Upper lobe of left lung (tissue), 6 donors: Measurements from ENCODE around the gene GLE1. TPM values are rescaled to one million over a fixed set of nuclear protein-coding genes. Genes with fewer than 3 reads are reported as not detected.

ENCODE experiments used
- ATAC-seq, 2 donors: fragments of 200-7000 bp; cut with Tn5 transposase; one replicate each; pipeline ENCODE4 v1.9.1; 2022; ENCODE audit warnings: mild to moderate bottlenecking in 2 of 2, moderate library complexity in 2 of 2; ENCODE audit not compliant: low FRiP score in 2 of 2
- DNase-seq, 2 donors: peaks; one replicate each; pipeline ENCODE4 v3.0.0-alpha.2; 2019 to 2020
- H3K27ac ChIP-seq, 4 donors: fragments of 200-600 bp; sonication (generic); one replicate each; pipeline ENCODE4 v1.5.1; 2016 to 2019
- H3K27me3 ChIP-seq, 4 donors: fragments of 200-600 bp; sonication (generic); one replicate each; pipeline ENCODE4 v1.5.1; 2017 to 2019
- H3K36me3 ChIP-seq, 4 donors: fragments of 200-600 bp; sonication (generic); one replicate each; pipeline ENCODE4 v1.5.1; 2016 to 2019
- H3K4me1 ChIP-seq, 4 donors: fragments of 200-600 bp; sonication (generic); one replicate each; pipeline ENCODE4 v1.5.1; 2018 to 2019
- H3K4me3 ChIP-seq, 4 donors: fragments of 200-600 bp; sonication (generic); one replicate each; pipeline ENCODE4 v1.5.1; 2017 to 2019; ENCODE audit warnings: mild to moderate bottlenecking in 2 of 4, moderate library complexity in 1 of 4
- H3K9me3 ChIP-seq, 4 donors: fragments of 200-600 bp; sonication (generic); one replicate each; pipeline ENCODE4 v1.5.1; 2018 to 2019
- EP300 ChIP-seq, 4 donors: sonication (generic); formaldehyde crosslinking; IDR thresholded peaks; one replicate each; pipeline ENCODE4 v1.5.1; 2017; ENCODE audit warnings: antibody characterized with exemption in 4 of 4, control low read depth in 2 of 4
- POLR2A ChIP-seq, 4 donors: fragments of 450-650 bp; IDR thresholded peaks; one replicate each; pipeline ENCODE4 v1.5.1; 2016 to 2017; ENCODE audit warnings: antibody characterized with exemption in 4 of 4, mild to moderate bottlenecking in 2 of 4
- POLR2AphosphoS5 ChIP-seq, 2 donors: sonication (generic); formaldehyde crosslinking; IDR thresholded peaks; one replicate each; pipeline ENCODE4 v1.5.1; 2017; ENCODE audit warnings: antibody characterized with exemption in 2 of 2
- WGBS, 2 donors: methylation state at CpG; one replicate each; pipeline ENCODE4 v1.1.5; 2017 to 2018; 5-methylcytosine and 5-hydroxymethylcytosine counted together
- total RNA-seq, 6 donors: library from RNA; depleted of rRNA in 4 of 6; stranded (reverse); fragments of >200 nt in 4 of 6; gene quantifications; one replicate each; pipeline versions ENCODE4 v1.1.0 to v1.2.1, GENCODE V29; 2016 to 2021
- TF ChIP-seq, protein P1 (sequence below), 6 experiments: fragments of 450-650 bp in 4 of 6; fragments of 200-600 bp in 2 of 6; sonication (generic) in 2 of 6; IDR thresholded peaks; one replicate each; pipeline ENCODE4 v1.5.1; 2016 to 2019; ENCODE audit warnings: antibody characterized with exemption in 6 of 6
- donor health status: DM: no; HTN: no; CAD: no; lungs with moderate emphysema.
- donor health status: DM: no; HTN: yes; CAD: no; lungs with severe emphysema.

The GLE1 gene
- total RNA-seq, 6 donors from 2014 or later: 19.0 to 36.7 (median 24.5) TPM

DNA sequence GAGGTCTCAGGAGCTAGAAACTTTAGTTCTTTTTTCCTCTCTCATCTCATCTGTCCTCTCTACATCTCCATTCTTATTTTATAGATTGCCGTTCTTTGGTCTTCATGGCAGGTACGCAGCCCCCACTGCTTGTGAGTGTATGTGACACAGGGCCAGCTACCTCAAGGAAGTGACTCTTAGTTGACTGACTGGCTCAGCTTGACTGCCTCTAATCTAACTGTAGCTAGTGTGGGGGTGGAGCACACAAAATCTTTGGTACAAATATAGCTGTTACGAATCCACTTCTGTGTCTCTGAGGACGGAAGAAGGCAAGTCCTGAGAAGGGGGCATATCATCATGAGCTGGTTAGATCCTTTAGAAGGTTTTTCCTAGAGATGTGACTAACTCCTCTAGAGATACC lies 28.1 kb downstream of the GLE1 start:
- WGBS, 2 donors: 97 to 98% methylated on average over 4 of the region's 4 CpGs
- peaks cover 23 to 85% (median 72%) of the 10 kb centered on the region in 4 donors for H3K36me3 ChIP-seq

DNA sequence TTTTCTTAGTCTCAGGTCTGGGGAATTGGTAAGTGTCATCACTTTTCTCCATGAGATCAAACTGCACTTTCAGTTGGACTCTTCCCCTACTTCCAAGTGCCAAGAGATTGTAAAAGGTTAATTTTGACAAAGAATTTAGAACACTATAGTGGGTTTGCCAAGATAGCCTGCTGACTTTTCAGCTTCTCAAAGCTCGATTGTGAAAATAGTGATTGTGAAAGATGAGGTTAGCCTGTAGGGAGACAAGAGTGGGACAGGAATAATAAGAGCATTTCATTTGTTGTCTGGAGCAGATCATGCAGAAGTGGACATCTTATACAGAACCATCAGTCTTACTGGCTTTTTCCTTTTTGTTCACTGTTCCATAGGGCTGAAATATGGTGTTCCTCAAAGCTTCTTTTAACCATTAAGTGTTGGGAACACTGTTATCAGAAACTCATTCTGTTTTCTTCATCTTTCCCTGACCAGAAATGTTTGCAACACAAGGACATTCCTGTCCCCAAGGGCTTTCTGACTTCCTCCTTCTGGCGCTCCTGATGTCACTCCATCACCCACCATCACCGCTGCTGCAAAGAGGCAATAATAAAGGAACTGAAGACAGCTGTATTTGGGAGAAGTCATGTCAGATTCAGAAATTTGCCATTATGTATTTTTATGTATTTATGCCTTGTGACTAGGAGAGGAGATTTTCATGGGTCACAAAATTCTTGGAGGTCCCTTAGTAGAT lies 36.3 kb downstream of the GLE1 start:
- ATAC-seq: no peak

More for the DNA sequence above, 28.1 kb downstream of the GLE1 start:
- no peaks in the 10 kb centered on the region for H3K27me3 ChIP-seq
- H3K4me1 ChIP-seq: no peaks in the 10 kb centered on the region
- no peaks in the 10 kb centered on the region for H3K9me3 ChIP-seq
- H3K27ac ChIP-seq: no peak overlapping the region
- DNase-seq (no peak), ATAC-seq (no peak)
- H3K4me3 ChIP-seq: no peak overlapping the region
- no peak for TF ChIP-seq POLR2AphosphoS5 (IDR thresholded peaks at IDR 0.05)
- no peak for TF ChIP-seq EP300 (IDR thresholded peaks at IDR 0.05)
- no peak for TF ChIP-seq POLR2A (IDR thresholded peaks at IDR 0.05)
- TF ChIP-seq, protein P1, sequence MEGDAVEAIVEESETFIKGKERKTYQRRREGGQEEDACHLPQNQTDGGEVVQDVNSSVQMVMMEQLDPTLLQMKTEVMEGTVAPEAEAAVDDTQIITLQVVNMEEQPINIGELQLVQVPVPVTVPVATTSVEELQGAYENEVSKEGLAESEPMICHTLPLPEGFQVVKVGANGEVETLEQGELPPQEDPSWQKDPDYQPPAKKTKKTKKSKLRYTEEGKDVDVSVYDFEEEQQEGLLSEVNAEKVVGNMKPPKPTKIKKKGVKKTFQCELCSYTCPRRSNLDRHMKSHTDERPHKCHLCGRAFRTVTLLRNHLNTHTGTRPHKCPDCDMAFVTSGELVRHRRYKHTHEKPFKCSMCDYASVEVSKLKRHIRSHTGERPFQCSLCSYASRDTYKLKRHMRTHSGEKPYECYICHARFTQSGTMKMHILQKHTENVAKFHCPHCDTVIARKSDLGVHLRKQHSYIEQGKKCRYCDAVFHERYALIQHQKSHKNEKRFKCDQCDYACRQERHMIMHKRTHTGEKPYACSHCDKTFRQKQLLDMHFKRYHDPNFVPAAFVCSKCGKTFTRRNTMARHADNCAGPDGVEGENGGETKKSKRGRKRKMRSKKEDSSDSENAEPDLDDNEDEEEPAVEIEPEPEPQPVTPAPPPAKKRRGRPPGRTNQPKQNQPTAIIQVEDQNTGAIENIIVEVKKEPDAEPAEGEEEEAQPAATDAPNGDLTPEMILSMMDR (IDR thresholded peaks at IDR 0.05): no peak

DNA sequence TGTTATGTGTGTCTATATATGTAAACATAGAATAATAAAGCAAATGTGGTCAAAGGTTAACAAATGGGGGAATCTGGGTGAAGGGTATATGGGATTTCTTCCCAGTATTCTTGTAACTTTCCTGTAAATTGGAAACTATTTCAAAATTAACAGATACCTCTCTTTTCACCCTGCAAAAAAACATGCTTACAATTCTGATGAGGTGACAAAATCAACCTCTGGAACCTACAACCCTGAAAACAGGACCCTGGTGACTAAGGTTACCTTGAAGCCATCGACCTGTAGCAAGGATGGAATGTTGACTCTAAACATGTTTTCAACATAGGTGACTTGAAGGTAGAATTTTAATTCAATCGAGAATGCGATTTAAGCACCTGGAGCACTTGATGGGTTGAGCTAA lies 42.0 kb downstream of the GLE1 start:
- Histone ChIP-seq H3K36me3 (peaks cover 0 to 19% (median 11%) of the 10 kb centered on the region in 4 donors), H3K4me1 (peaks cover 5 to 22% (median 17%) of the 10 kb centered on the region in 4 donors), H3K27me3 (no peaks in the 10 kb centered on the region), H3K4me3 (no peak overlapping the region), H3K27ac (no peak overlapping the region), H3K9me3 (no peaks in the 10 kb centered on the region)
- no peak for TF ChIP-seq EP300 (IDR thresholded peaks at IDR 0.05)
- no peak for TF ChIP-seq POLR2A (IDR thresholded peaks at IDR 0.05)
- TF ChIP-seq, protein P1 (IDR thresholded peaks at IDR 0.05): no peak
- no peak for TF ChIP-seq POLR2AphosphoS5 (IDR thresholded peaks at IDR 0.05)
- no peak for DNase-seq
- 88 to 97% methylated on average over 3 of the region's 3 CpGs for WGBS, 2 donors
- ATAC-seq: no peak

More for the DNA sequence above, 36.3 kb downstream of the GLE1 start:
- Histone ChIP-seq H3K36me3 (peaks cover 17 to 76% (median 56%) of the 10 kb centered on the region in 4 donors), H3K9me3 (no peaks in the 10 kb centered on the region), H3K4me3 (no peak overlapping the region), H3K27ac (peak overlapping the region in 1 of 4 donors; percentile 17), H3K4me1 (no peaks in the 10 kb centered on the region), H3K27me3 (no peaks in the 10 kb centered on the region)
- WGBS, 2 donors: 57 to 79% methylated on average over 3 of the region's 3 CpGs
- TF ChIP-seq, protein P1 (IDR thresholded peaks at IDR 0.05): no peak
- TF ChIP-seq POLR2AphosphoS5 (IDR thresholded peaks at IDR 0.05): no peak
- no peak for TF ChIP-seq POLR2A (IDR thresholded peaks at IDR 0.05)
- TF ChIP-seq EP300 (IDR thresholded peaks at IDR 0.05): no peak
- no peak for DNase-seq

DNA sequence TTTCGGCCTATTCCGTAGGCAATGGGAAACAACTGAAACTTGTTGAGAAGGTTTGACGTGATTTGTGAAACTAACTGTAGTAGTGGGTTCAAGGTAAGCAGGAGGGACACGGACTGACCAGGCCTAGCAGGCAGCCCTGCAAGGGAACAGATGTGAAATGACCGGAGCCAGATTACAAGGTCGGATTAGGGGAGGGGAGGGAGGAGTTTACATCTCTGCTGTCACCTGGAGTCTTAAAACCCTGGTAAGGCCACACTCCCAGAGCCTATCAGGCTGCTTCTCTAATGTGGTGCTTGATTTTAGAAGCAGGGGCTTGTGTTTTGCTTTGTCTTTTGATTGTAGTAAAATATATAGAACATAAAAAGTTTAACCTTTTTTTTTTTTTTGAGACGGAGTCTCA lies 44.4 kb downstream of the GLE1 start:
- Histone ChIP-seq H3K27ac (no peak overlapping the region), H3K27me3 (no peaks in the 10 kb centered on the region), H3K9me3 (no peaks in the 10 kb centered on the region), H3K36me3 (no peaks in the 10 kb centered on the region), H3K4me1 (peaks cover 14 to 32% (median 22%) of the 10 kb centered on the region in 4 donors), H3K4me3 (no peak overlapping the region)
- no peak for DNase-seq
- no peak for TF ChIP-seq POLR2A (IDR thresholded peaks at IDR 0.05)
- no peak for TF ChIP-seq EP300 (IDR thresholded peaks at IDR 0.05)
- TF ChIP-seq POLR2AphosphoS5 (IDR thresholded peaks at IDR 0.05): no peak
- TF ChIP-seq, protein P1 (IDR thresholded peaks at IDR 0.05): no peak
- no peak for ATAC-seq
- 93 to 95% methylated on average over 7 of the region's 7 CpGs for WGBS, 2 donors

DNA sequence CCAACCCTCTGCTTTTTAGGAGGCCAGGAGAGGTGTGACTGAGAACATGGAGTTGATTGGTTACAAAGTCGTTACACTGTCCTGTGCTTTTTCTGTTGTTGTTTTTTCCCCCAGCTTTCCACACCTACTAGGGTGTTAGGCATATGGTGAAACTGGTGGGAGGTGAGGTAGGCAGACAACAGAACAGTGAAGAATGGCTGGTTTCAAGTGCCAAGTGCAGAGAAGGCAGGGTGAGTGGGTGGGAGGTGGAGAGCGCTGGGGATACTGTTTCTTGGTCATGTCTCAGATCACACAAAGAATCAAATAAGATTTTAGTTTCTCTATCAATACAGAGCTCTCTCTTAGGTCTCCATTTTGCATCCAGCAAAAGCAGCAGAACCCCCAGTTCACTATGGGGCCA lies 45.7 kb downstream of the GLE1 start:
- no peak for ATAC-seq
- Histone ChIP-seq H3K27me3 (no peaks in the 10 kb centered on the region), H3K4me1 (peaks cover 28 to 46% (median 35%) of the 10 kb centered on the region in 4 donors), H3K4me3 (no peak overlapping the region), H3K9me3 (no peaks in the 10 kb centered on the region), H3K36me3 (no peaks in the 10 kb centered on the region), H3K27ac (peak overlapping the region; percentile 93 to 99 (median 97))
- no peak for DNase-seq
- TF ChIP-seq POLR2AphosphoS5 (IDR thresholded peaks at IDR 0.05): no peak
- WGBS, 2 donors: 69 to 80% methylated on average over 2 of the region's 2 CpGs
